Liver (tissue), 9 donors: Measurements from ENCODE around the gene HSFX3. TPM values are rescaled to one million over a fixed set of nuclear protein-coding genes. Genes with fewer than 3 reads are reported as not detected.
"Not testable (repeated sequence)": the region's sequence is repeated elsewhere in the genome, so short reads cannot be mapped to it uniquely, and the experiment has no call there.

Experiments used
- DNase-seq: peaks from one replicate; pipeline ENCODE4 v3.0.0-alpha.2; 2017; ENCODE audit warnings: low spot score
- H3K27ac ChIP-seq, 2 donors: one replicate each; pipeline ENCODE4 v1.7.0; 2013; ENCODE audit warnings: inconsistent platforms in 2 of 2, low read length in 2 of 2, control low read depth in 1 of 2, low read depth in 1 of 2, mild to moderate bottlenecking in 1 of 2
- H3K27me3 ChIP-seq, 4 donors: one replicate each; pipeline versions ENCODE4 v1.6.1 to v1.7.0; 2013; ENCODE audit warnings: low read length in 3 of 4, inconsistent platforms in 1 of 4, mild to moderate bottlenecking in 1 of 4, moderate library complexity in 1 of 4; ENCODE audit not compliant: control insufficient read depth in 4 of 4, insufficient read depth in 4 of 4
- H3K36me3 ChIP-seq, 4 donors: one replicate each; pipeline versions ENCODE4 v1.6.1 to v1.7.0; 2013; ENCODE audit warnings: low read length in 3 of 4, mild to moderate bottlenecking in 3 of 4, low read depth in 1 of 4, moderate library complexity in 1 of 4; ENCODE audit not compliant: control insufficient read depth in 4 of 4, insufficient read depth in 3 of 4
- H3K4me1 ChIP-seq, 4 donors: one replicate each; pipeline versions ENCODE4 v1.6.1 to v1.7.0; 2013; ENCODE audit warnings: low read length in 3 of 4, mild to moderate bottlenecking in 3 of 4, moderate library complexity in 1 of 4; ENCODE audit not compliant: control insufficient read depth in 4 of 4, insufficient read depth in 4 of 4
- H3K4me3 ChIP-seq, 3 donors: one replicate each; pipeline versions ENCODE4 v1.6.1 to v1.7.0; 2013; ENCODE audit warnings: low read length in 3 of 3, control low read depth in 1 of 3, low read depth in 1 of 3, mild to moderate bottlenecking in 1 of 3
- H3K9ac ChIP-seq, 2 donors: one replicate each; pipeline ENCODE4 v1.7.0; 2013; ENCODE audit warnings: low read length in 2 of 2, mild to moderate bottlenecking in 2 of 2, moderate library complexity in 2 of 2, control low read depth in 1 of 2, low read depth in 1 of 2
- H3K9me3 ChIP-seq, 4 donors: one replicate each; pipeline versions ENCODE4 v1.6.1 to v1.7.0; 2013; ENCODE audit warnings: low read length in 3 of 4; ENCODE audit not compliant: control insufficient read depth in 4 of 4
- WGBS: extraction: QIAGEN DNeasy Blood & Tissue Kit; methylation state at CpG from one replicate; pipeline ENCODE4 v1.1.7; 2013; 5-methylcytosine and 5-hydroxymethylcytosine counted together
- polyA plus RNA-seq, 2 donors: library from polyadenylated mRNA; stranded (reverse) in 1 of 2; unstranded in 1 of 2; fragments of 200-250 nt in 1 of 2; fragments of >200 nt in 1 of 2; fragmentation: Nextera tagmentation in 1 of 2; extraction: Ambion mirVana in 1 of 2; gene quantifications; one replicate each; pipeline versions ENCODE4 v1.2.1 to v1.2.3, GENCODE V29; 2013 to 2015
- total RNA-seq, 2 donors: library from RNA; depleted of rRNA; stranded (reverse); fragments of >200 nt; gene quantifications; one replicate each; pipeline ENCODE4 v1.2.3, GENCODE V29; 2014
- donor health status: healthy.
- donor health status: healthy.
- donor health status: healthy.
- donor health status: healthy.
- donor health status: healthy.

The HSFX3 gene, protein sequence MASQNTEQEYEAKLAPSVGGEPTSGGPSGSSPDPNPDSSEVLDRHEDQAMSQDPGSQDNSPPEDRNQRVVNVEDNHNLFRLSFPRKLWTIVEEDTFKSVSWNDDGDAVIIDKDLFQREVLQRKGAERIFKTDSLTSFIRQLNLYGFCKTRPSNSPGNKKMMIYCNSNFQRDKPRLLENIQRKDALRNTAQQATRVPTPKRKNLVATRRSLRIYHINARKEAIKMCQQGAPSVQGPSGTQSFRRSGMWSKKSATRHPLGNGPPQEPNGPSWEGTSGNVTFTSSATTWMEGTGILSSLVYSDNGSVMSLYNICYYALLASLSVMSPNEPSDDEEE
- not detected for total RNA-seq
- not detected for polyA plus RNA-seq

DNA sequence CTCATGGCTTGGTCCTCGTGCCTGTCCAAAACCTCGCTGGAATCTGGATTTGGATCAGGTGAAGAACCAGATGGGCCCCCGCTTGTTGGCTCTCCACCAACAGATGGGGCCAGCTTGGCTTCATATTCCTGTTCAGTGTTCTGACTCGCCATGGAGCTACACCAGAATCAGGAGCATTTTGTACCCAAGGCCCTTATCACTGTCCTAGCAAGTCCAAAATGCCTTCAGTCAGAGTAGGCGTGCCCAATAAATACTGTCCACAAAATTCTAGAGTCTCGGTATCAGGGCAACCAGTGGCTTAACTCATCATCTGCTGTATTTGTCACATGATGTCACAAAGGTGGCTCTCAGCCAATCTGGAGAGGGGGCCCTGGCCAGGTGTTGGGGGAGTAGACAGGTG, at the start of gene HSFX3:
Gene HSFX3 (minus strand): TSS at position 224 of the 400 bp plus-strand sequence. CDS start 72 bp downstream, at position 152.
- not testable (repeated sequence) for H3K9ac ChIP-seq, H3K36me3 ChIP-seq, H3K27ac ChIP-seq, H3K4me3 ChIP-seq, H3K4me1 ChIP-seq, H3K27me3 ChIP-seq, DNase-seq, H3K9me3 ChIP-seq
- 83% methylated on average over 1 of the region's 6 CpGs for WGBS

DNA sequence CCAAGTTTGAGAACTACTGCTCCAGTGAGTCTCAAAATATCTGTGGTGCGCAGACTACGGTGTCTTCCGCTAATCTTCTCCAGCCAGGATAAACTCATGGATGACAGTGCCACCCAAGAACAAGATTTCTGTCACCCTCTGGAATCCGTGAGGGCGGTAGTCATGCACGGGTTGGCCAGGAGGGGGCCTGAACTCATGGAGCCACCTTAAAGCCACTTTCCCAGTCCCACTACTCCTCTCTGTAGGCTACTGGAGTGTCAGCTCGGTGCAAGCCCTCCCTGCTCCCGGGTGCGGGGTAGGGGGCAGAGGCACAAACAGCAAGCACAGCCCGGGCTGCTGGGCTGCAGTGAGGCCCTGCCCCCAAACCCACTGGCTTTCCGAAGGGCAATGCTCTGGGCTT, 48.9 kb upstream of the HSFX3 start:
- not testable (repeated sequence) for H3K27me3 ChIP-seq, H3K4me3 ChIP-seq, H3K36me3 ChIP-seq, H3K9me3 ChIP-seq, DNase-seq, H3K27ac ChIP-seq, H3K4me1 ChIP-seq, H3K9ac ChIP-seq
- no CpG with 5 or more reads among the region's 11 CpGs for WGBS

DNA sequence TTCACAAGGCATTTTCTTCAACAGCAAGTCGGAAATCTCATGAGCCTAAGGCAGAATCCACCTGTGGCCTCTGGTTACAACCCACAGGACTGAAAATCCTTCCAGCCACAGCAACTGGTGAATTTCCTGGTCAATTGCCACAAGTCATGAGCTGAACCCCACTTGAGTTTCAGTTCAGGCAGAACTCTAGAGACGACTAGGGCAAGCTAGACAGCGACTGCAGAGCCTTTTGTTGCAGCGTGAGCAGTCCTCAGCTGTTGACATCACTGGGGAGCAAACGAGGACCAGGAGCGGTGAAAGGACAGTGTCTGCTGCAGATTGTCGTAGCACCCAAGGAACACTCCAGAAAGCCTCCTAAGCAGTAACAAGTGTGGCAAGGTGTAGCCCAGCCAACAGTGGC, 46.2 kb upstream of the HSFX3 start:
- no CpG with 5 or more reads among the region's 7 CpGs for WGBS
- H3K9me3 ChIP-seq, H3K36me3 ChIP-seq, H3K9ac ChIP-seq, H3K4me3 ChIP-seq, H3K27ac ChIP-seq, H3K27me3 ChIP-seq, DNase-seq, H3K4me1 ChIP-seq: not testable (repeated sequence)

DNA sequence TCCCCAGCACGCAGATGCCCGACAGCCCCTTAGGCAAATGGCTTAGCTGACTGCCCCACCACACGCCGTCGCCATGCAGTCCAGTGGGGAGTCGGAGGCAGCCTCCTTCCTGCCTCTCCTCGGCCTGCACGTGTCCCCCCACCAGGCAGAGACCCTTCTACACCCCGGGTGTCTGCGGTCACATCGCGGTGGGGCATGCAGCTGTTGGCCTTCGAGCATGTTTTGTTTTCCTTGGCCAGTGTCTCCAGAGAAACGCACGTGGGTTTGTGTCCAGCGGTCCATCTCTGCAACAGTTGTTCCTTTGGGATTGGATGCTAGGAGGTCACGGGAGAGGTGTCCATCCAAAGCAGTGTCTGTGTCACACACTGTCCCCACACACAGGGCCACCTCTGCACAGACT, 45.5 kb upstream of the HSFX3 start, which contains the start of gene HSFX2:
Gene HSFX2 (minus strand): TSS at position 101 of the 400 bp plus-strand sequence. CDS start 614 bp downstream, outside the sequence.
- H3K4me3 ChIP-seq, H3K9ac ChIP-seq, H3K9me3 ChIP-seq, H3K27me3 ChIP-seq, H3K4me1 ChIP-seq, H3K36me3 ChIP-seq, H3K27ac ChIP-seq, DNase-seq: not testable (repeated sequence)
- no CpG with 5 or more reads among the region's 17 CpGs for WGBS

DNA sequence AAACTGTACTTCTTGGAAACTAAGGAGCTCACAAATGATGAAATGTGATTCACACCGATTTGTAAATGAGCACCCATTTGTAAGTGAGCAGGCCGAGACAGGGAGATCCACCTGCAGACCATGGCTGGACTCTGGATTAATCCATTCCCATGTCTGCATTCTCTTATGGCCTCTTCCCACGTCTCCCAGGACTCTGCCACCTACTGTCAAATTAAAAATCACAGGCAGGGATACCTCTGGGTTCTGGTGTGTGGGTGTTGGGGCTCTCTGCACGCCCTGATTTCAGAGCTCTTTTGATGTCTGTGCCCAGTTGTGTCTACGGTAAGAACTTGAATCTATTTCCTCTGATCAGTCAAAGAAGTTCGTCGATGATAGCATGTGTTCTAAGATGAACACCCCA, 41.3 kb upstream of the HSFX3 start:
- not testable (repeated sequence) for H3K4me1 ChIP-seq, DNase-seq, H3K27ac ChIP-seq, H3K9me3 ChIP-seq, H3K9ac ChIP-seq, H3K4me3 ChIP-seq, H3K27me3 ChIP-seq, H3K36me3 ChIP-seq
- WGBS: no CpG with 5 or more reads among the region's 7 CpGs

DNA sequence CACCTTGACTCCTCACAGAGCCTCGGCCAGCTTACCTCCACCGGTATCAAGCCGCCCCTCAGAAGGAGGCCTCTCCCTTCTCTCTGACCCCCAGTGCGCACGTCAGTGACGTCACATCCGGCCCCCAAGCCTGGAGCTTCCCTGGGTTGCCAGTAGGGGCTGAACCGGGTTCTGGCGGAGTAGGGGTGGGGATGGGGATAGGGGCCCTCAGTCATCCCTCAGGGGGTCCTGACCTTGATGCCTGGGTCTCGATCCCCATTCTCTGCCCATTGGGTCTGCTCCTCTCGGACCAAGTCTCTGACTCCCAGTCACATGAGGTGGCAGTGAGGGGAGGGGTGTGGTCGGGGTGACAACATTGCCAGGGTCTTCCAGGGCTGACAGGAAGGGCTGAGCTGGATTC, 37.6 kb upstream of the HSFX3 start, which contains the start of gene MAGEA9B:
Gene MAGEA9B (minus strand): TSS at position 101 of the 400 bp plus-strand sequence. CDS start 4,280 bp downstream, outside the sequence.
- not testable (repeated sequence) for H3K9me3 ChIP-seq, H3K4me1 ChIP-seq, DNase-seq, H3K36me3 ChIP-seq, H3K9ac ChIP-seq, H3K27ac ChIP-seq, H3K27me3 ChIP-seq, H3K4me3 ChIP-seq
- WGBS: no CpG with 5 or more reads among the region's 12 CpGs

DNA sequence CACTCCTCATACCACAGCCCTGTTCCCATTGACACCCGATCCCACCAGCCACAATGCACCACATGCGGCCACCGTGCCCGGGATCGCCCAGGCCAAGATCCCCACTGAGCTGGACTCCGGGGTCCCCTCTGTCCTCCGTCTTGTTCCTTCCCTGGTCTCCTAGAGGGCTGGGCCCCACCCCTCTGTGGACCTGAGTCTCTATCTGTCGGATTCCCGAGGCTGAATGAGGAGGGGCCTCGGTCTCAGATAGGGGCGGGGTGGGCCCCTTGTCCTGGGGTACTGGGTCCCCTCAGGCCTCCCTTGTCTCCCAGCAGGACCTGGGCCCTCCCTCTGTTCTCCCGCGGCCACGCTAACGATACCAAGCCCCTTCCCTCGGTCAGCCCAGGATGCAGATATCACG, 35.9 kb upstream of the HSFX3 start:
- H3K27me3 ChIP-seq, H3K9ac ChIP-seq, DNase-seq, H3K36me3 ChIP-seq, H3K9me3 ChIP-seq, H3K4me3 ChIP-seq, H3K27ac ChIP-seq, H3K4me1 ChIP-seq: not testable (repeated sequence)
- over 99% methylated on average over 6 of the region's 17 CpGs for WGBS

DNA sequence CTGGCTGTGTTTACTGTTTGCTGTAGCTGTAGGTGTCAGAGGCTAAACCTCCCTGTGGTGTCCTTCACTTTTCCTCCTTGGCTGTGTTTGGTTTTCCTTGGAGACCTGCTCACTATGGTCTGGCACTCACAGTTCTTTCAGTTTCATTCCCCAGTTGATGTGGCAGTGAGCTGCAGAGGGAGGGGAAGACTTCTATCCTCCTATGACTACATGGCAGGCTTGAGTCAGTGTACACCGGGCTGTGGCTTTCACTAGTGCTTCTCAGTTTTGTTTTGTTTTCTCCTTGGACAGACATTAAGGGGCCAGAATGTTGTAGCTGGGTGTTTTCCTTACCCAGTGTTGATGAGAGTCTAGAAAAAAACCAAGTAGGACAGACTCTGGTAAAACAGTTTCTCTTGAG, 23.7 kb upstream of the HSFX3 start:
- H3K4me3 ChIP-seq, H3K27me3 ChIP-seq, H3K4me1 ChIP-seq, H3K27ac ChIP-seq, DNase-seq, H3K9ac ChIP-seq, H3K9me3 ChIP-seq, H3K36me3 ChIP-seq: not testable (repeated sequence)
- no CpG with 5 or more reads among the region's 1 CpG for WGBS
